ENCODE measurements around the gene PCOLCE2.

- TF ChIP-seq CTCF (IDR thresholded peaks at IDR 0.05; ENCODE audit: low read depth, low read length) = no peak
- no peak for TF ChIP-seq EZH2phosphoT487 (IDR thresholded peaks at IDR 0.05; ENCODE audit: low read depth)
These were observed 4.4 kb downstream of the PCOLCE2 start for GRCh38 chr3:142884531-142884930.

Data from OCI-LY3 (cell line).